GM21786 (cell line): Measurements from ENCODE around the gene RERG.
"Not testable (repeated sequence)": the region's sequence is repeated elsewhere in the genome, so short reads cannot be mapped to it uniquely, and the experiment has no call there.

Experiments
- ATAC-seq: cut with Tn5 transposase; IDR thresholded peaks from one replicate; pipeline ENCODE4 v1.9.1; 2021; ENCODE audit not compliant: unreplicated experiment

Gene RERG

GRCh38 chr12:15151161-15152091 is 69.8 kb downstream of the RERG start:
- no peak for ATAC-seq

GRCh38 chr12:15146585-15146984 is 74.6 kb downstream of the RERG start:
- no peak for ATAC-seq

GRCh38 chr12:15143467-15143866 is 77.8 kb downstream of the RERG start:
- ATAC-seq, result no peak

GRCh38 chr12:15142711-15143110 is 78.5 kb downstream of the RERG start:
- ATAC-seq, result no peak

- no peak for ATAC-seq
Observed at GRCh38 chr12:15131431-15131830, 89.8 kb downstream of the RERG start.

GRCh38 chr12:15130541-15130940 is 90.7 kb downstream of the RERG start:
- ATAC-seq, result no peak

GRCh38 chr12:15123401-15123800 is 97.8 kb downstream of the RERG start:
- ATAC-seq, result no peak

- ATAC-seq, result no peak
Observed at GRCh38 chr12:15122344-15122743, 98.9 kb downstream of the RERG start.

GRCh38 chr12:15118955-15119354 is 102.3 kb downstream of the RERG start:
- ATAC-seq, result no peak

- ATAC-seq, result no peak
Observed at GRCh38 chr12:15116983-15117382, 104.2 kb downstream of the RERG start.

- ATAC-seq, result no peak
Observed at GRCh38 chr12:15116086-15116485, 105.1 kb downstream of the RERG start.

- ATAC-seq, result no peak
Observed at GRCh38 chr12:15115434-15115833, 105.8 kb downstream of the RERG start.

GRCh38 chr12:15114501-15114900 is 106.7 kb downstream of the RERG start:
- no peak for ATAC-seq

GRCh38 chr12:15092826-15093225 is 128.4 kb downstream of the RERG start:
- ATAC-seq, result no peak

GRCh38 chr12:15090441-15090840 is 130.8 kb downstream of the RERG start:
- no peak for ATAC-seq

- ATAC-seq, result no peak
Observed at GRCh38 chr12:15088105-15088504, 133.1 kb downstream of the RERG start.

GRCh38 chr12:15077751-15078150 is 143.5 kb downstream of the RERG start:
- ATAC-seq, result not testable (repeated sequence)

- ATAC-seq, result no peak
Observed at GRCh38 chr12:15074351-15074750, 146.9 kb downstream of the RERG start.

GRCh38 chr12:15059123-15059522 is 162.1 kb downstream of the RERG start:
- ATAC-seq, result no peak
